Thoracic aorta (tissue), 2 donors: Measurements from ENCODE around the gene NCOA6. TPM values are rescaled to one million over a fixed set of nuclear protein-coding genes. Genes with fewer than 3 reads are reported as not detected.
A peak's percentile ranks its signal among the peaks of the same experiment; 100 is the strongest.
"Not testable (repeated sequence)": the region's sequence is repeated elsewhere in the genome, so short reads cannot be mapped to it uniquely, and the experiment has no call there.

Experiments
- ATAC-seq: fragments of 150-250 bp; one replicate; pipeline ENCODE4 v1.8.0; 2017; ENCODE audit warnings: low read depth; ENCODE audit not compliant: insufficient number of reproducible peaks, low FRiP score
- DNase-seq: peaks from one replicate; pipeline ENCODE4 v3.0.0-alpha.2; 2020; ENCODE audit warnings: low spot score
- H3K27ac ChIP-seq, 2 donors: fragments of 200-600 bp; sonication (generic); 1 replicate in 1 of 2; 2 replicates in 1 of 2; pipeline ENCODE4 v1.5.1; 2016; ENCODE audit warnings: mild to moderate bottlenecking in 2 of 2, moderate library complexity in 2 of 2
- H3K27me3 ChIP-seq: fragments of 200-600 bp; sonication (generic); replicated peaks from 2 replicates; pipeline ENCODE4 v1.6.0; 2016; ENCODE audit warnings: mild to moderate bottlenecking; ENCODE audit not compliant: insufficient read depth
- H3K36me3 ChIP-seq: fragments of 200-600 bp; sonication (generic); one replicate; pipeline ENCODE4 v1.5.1; 2016
- H3K4me1 ChIP-seq, 2 donors: fragments of 200-600 bp; sonication (generic); 1 replicate in 1 of 2; 2 replicates in 1 of 2; pipeline versions ENCODE4 v1.5.1 to v1.6.0; 2016; ENCODE audit warnings: low read depth in 2 of 2, mild to moderate bottlenecking in 1 of 2; ENCODE audit not compliant: control insufficient read depth in 1 of 2
- H3K4me3 ChIP-seq: fragments of 200-600 bp; sonication (generic); 2 replicates; pipeline ENCODE4 v1.5.1; 2016; ENCODE audit warnings: mild to moderate bottlenecking
- H3K9me3 ChIP-seq: fragments of 200-600 bp; sonication (generic); 2 replicates; pipeline ENCODE4 v1.5.1; 2016
- CTCF ChIP-seq: fragments of 200-600 bp; sonication (generic); IDR thresholded peaks from one replicate; pipeline ENCODE4 v1.5.1; 2019; ENCODE audit warnings: antibody characterized with exemption
- total RNA-seq, 2 donors: library from RNA; depleted of rRNA; stranded (reverse); fragments of >200 nt; gene quantifications; one replicate each; pipeline versions ENCODE4 v1.1.0 to v1.2.3, GENCODE V29; 2016

NCOA6 gene
- total RNA-seq, 2 donors from 2014 or later: 14.8 to 21.4 TPM

GRCh38 chr20:34792687-34793363 lies 32.6 kb downstream of the NCOA6 start:
- H3K4me3 ChIP-seq: no peak overlapping the region
- H3K36me3 ChIP-seq: peaks cover 7% of the 10 kb centered on the region
- ATAC-seq (no peak), DNase-seq (no peak)
- H3K4me1 ChIP-seq: peaks cover 8 to 21% of the 10 kb centered on the region in 2 donors
- no peaks in the 10 kb centered on the region for H3K9me3 ChIP-seq
- TF ChIP-seq CTCF: no peak
- no peaks in the 10 kb centered on the region for H3K27me3 ChIP-seq
- no peak overlapping the region for H3K27ac ChIP-seq

- Histone ChIP-seq H3K9me3 (no peaks in the 10 kb centered on the region), H3K27ac (peak overlapping the region in 1 of 2 donors; percentile 8), H3K36me3 (peaks cover 7% of the 10 kb centered on the region), H3K4me1 (peaks cover 8 to 21% of the 10 kb centered on the region in 2 donors), H3K4me3 (no peak overlapping the region), H3K27me3 (no peaks in the 10 kb centered on the region)
- no peak for ATAC-seq
- no peak for DNase-seq
- TF ChIP-seq CTCF: no peak
These were observed 34.0 kb downstream of the NCOA6 start for GRCh38 chr20:34791289-34792020.

GRCh38 chr20:34781220-34781619 lies 44.2 kb downstream of the NCOA6 start:
- no peak for ATAC-seq
- peaks cover 13% of the 10 kb centered on the region for H3K36me3 ChIP-seq

GRCh38 chr20:34780291-34780690 lies 45.2 kb downstream of the NCOA6 start:
- not testable (repeated sequence) for H3K27ac ChIP-seq, H3K27me3 ChIP-seq, H3K9me3 ChIP-seq, ATAC-seq, DNase-seq, H3K4me3 ChIP-seq, H3K4me1 ChIP-seq
- H3K36me3 ChIP-seq: peaks cover 16% of the 10 kb centered on the region

More at GRCh38 chr20:34781220-34781619, 44.2 kb downstream of the NCOA6 start:
- TF ChIP-seq CTCF: no peak
- Histone ChIP-seq H3K4me1 (no peaks in the 10 kb centered on the region), H3K27ac (no peak overlapping the region), H3K27me3 (no peaks in the 10 kb centered on the region), H3K4me3 (no peak overlapping the region), H3K9me3 (no peaks in the 10 kb centered on the region)
- DNase-seq: no peak

- ATAC-seq: no peak
- no peaks in the 10 kb centered on the region for H3K9me3 ChIP-seq
- no peak for DNase-seq
- no peak overlapping the region for H3K27ac ChIP-seq
- TF ChIP-seq CTCF: no peak
- H3K27me3 ChIP-seq: no peaks in the 10 kb centered on the region
- no peak overlapping the region for H3K4me3 ChIP-seq
- peaks cover 17% of the 10 kb centered on the region for H3K36me3 ChIP-seq
- H3K4me1 ChIP-seq: no peaks in the 10 kb centered on the region
These were observed 49.3 kb downstream of the NCOA6 start for GRCh38 chr20:34776177-34776576.
